CD4-positive, alpha-beta T cell treated with Interleukin-4 for 4 hours (primary cell): ENCODE results near the gene ROBO1.

Experiments
- DNase-seq: peaks from one replicate; pipeline ENCODE4 v3.0.0-alpha.2; 2020

The ROBO1 gene

GRCh38 chr3:78963771-78964170 is 804.0 kb downstream of the ROBO1 start:
- DNase-seq: no peak

DNA sequence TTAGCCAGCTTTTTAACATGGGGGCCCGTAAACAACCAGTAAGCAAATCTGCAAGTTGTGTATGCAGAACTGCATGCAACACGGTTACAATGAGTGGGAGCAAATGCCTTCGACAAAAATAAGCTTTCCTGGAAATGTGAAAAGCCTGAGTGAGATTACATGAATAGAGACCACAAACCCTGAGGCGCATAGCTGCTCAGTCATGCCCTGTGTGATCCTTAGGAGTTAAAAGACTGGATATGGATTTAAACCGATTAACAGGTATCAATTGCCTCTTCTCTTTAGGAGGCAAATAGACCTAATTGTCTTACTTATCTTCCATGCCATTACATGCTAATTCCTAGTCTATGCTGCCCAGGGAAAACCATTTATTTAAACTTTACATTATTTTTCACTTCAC is 810.3 kb downstream of the ROBO1 start:
- no peak for DNase-seq

GRCh38 chr3:78951342-78951945 is 816.4 kb downstream of the ROBO1 start:
- DNase-seq: no peak

- DNase-seq: no peak
Observed at GRCh38 chr3:78941587-78941986, 826.2 kb downstream of the ROBO1 start.

DNA sequence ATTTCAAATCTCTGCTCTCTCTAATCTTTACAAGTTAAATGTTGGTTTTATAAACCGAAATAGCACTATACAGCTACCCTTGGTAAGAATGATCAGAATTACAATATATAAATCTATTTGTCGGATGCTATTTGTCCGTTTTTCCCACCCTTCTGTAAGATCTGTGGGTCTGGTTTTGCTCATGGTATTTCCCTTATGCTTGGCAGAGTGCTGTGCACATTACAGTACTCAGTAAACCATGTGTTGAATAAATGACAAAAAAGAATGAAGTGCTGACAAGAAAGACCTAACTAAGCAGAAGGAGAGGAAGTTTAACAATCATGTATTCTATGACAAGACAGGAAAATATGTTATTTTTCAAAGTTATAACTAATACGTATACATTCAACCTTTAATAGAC is 827.2 kb downstream of the ROBO1 start:
- no peak for DNase-seq

- no peak for DNase-seq
Observed at GRCh38 chr3:78940128-78940527, 827.7 kb downstream of the ROBO1 start.

- DNase-seq: no peak
Observed at GRCh38 chr3:78937475-78937874, 830.3 kb downstream of the ROBO1 start.

GRCh38 chr3:78927759-78928158 is 840.0 kb downstream of the ROBO1 start:
- no peak for DNase-seq

- no peak for DNase-seq
Observed at GRCh38 chr3:78926523-78926922, 841.3 kb downstream of the ROBO1 start.

- no peak for DNase-seq
Observed at GRCh38 chr3:78924711-78925110, 843.1 kb downstream of the ROBO1 start.

DNA sequence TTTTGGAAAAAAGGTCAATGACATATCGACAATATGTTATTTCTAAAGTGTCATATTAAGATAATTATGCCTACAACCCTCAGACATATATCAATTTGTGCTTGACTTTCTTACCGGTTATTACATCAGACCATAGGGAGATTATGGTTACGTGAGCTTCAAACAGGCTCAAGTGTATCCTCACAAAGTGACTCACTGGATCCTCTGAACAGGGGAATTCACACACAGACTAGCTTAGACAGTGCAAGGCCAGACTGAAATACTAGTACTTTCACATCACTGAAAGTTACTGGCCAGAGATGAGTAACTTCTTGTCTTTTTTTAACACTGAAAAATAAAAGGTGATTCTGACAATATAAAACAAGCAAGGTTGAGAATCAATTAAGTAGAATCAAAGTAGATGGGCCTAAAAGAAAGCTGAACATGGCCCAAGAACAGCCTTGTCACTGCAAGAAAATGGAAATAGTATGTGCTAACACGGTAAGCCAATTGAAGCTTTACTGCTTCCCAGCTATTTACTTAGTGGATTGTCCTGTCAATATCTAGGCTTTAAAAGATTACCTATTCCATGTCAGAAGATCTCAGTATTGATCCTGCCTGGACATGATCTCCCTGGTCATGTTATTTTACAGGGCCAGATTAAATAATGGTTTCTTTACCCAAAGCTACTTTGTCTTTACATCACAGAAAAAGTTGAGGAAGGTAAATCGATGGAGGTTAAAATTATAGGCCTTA is 848.6 kb downstream of the ROBO1 start:
- no peak for DNase-seq

- DNase-seq: no peak
Observed at GRCh38 chr3:78918361-78919020, 849.3 kb downstream of the ROBO1 start.

DNA sequence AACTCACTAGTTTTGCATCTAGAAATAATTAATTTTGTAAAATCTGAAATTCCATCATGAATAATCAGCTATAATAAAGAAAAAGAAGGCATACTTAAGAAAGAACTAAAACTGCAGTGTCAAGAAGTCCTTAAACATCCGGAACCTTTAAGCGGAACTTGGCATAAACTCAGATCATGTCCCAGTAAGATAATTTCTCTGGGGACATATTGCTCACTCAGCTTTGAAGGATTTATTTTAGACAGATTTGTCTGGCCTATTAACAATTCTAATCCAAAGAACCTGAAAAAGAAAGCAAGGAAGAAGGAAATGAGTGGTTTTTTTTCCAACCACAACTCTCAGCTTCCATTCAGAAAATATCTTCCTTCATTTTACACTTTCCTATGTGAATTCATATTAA is 850.3 kb downstream of the ROBO1 start:
- DNase-seq: no peak

DNA sequence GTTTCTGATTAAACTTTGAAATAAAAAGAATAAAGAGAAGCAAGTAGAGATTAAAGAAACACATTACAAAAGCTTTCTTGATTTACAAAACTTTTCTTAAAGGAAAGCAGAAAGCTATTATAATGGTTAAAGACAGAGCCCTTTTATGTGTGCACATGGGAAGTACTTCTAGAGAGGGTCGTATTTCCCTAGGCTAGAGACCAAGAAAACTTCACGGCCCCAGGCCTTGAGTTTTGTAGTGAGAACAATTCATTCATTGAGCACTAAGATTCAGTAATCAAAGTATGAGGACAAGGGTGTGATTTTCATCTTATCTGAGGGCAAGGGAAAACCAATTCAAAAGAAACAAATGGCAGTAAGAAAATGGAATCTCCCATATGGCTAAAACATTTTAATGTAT is 854.1 kb downstream of the ROBO1 start:
- no peak for DNase-seq

GRCh38 chr3:78912687-78913086 is 855.1 kb downstream of the ROBO1 start:
- no peak for DNase-seq

GRCh38 chr3:78912259-78912658 is 855.5 kb downstream of the ROBO1 start:
- DNase-seq: no peak

DNA sequence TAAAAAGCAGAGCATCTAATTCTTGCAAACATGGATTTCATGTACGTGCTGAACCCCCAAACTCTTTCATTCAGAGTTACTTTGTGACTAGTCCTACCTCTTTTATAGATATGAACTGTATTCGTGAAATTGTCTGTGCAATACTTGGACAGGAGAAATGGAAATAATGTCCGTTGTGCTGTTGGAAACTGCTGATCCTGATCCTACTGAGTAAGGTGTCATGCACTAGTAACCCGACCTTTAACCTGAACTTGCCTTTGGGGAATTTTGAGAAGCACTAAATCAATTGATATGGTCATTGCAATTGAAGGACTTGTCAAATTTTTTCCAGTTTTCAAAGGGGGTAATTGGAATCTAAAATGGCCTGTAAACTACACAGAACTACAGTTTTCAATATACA is 856.4 kb downstream of the ROBO1 start:
- DNase-seq: no peak

GRCh38 chr3:78908236-78908635 is 859.6 kb downstream of the ROBO1 start:
- DNase-seq: no peak

DNA sequence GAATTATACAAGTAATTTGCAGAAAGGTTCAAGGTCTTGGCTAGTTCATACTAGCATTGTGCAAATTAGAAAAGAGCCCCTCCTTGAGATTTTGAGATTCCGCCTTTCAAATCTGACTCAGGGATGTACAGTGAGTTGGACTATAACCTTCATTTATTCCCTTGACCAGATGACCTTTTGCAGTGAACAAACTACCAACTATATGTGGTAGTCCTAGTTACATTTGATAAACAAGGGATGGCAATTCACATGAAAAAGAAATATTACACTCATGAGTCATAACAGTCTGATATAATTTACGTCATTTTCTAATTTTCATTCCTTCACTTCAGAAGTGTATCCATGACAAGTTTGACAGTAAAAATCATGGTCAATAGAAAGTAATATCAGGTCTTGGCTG is 860.4 kb downstream of the ROBO1 start:
- DNase-seq: no peak

- no peak for DNase-seq
Observed at GRCh38 chr3:78906930-78907329, 860.9 kb downstream of the ROBO1 start.

GRCh38 chr3:78906245-78906644 is 861.6 kb downstream of the ROBO1 start:
- no peak for DNase-seq

GRCh38 chr3:78905700-78906099 is 862.1 kb downstream of the ROBO1 start:
- DNase-seq: no peak

- no peak for DNase-seq
Observed at GRCh38 chr3:78901544-78901943, 866.3 kb downstream of the ROBO1 start.

- no peak for DNase-seq
Observed at GRCh38 chr3:78900880-78901279, 866.9 kb downstream of the ROBO1 start.
